ENCODE data around the gene ZNF277. TPM values are rescaled to one million over a fixed set of nuclear protein-coding genes. Genes with fewer than 3 reads are reported as not detected.
"Not testable (repeated sequence)": the region's sequence is repeated elsewhere in the genome, so short reads cannot be mapped to it uniquely, and the experiment has no call there.

ZNF277 gene
- total RNA-seq, 2 experiments from 2014 or later: 21.2 to 21.6 TPM

GRCh38 chr7:112381311-112382091 lies 175.0 kb downstream of the ZNF277 start:
- Mint-ChIP-seq H3K36me3 (no peaks in the 10 kb centered on the region), H3K9me3 (no peaks in the 10 kb centered on the region), H3K27me3 (peaks cover 11% of the 10 kb centered on the region), H3K27ac (no peak overlapping the region), H3K4me1 (peaks cover 7% of the 10 kb centered on the region), H3K4me3 (no peak overlapping the region)
- DNase-seq (no peak), ATAC-seq (ENCODE audit: low read depth) (no peak)
- POLR2A ChIA-PET: no interaction called here

DNA sequence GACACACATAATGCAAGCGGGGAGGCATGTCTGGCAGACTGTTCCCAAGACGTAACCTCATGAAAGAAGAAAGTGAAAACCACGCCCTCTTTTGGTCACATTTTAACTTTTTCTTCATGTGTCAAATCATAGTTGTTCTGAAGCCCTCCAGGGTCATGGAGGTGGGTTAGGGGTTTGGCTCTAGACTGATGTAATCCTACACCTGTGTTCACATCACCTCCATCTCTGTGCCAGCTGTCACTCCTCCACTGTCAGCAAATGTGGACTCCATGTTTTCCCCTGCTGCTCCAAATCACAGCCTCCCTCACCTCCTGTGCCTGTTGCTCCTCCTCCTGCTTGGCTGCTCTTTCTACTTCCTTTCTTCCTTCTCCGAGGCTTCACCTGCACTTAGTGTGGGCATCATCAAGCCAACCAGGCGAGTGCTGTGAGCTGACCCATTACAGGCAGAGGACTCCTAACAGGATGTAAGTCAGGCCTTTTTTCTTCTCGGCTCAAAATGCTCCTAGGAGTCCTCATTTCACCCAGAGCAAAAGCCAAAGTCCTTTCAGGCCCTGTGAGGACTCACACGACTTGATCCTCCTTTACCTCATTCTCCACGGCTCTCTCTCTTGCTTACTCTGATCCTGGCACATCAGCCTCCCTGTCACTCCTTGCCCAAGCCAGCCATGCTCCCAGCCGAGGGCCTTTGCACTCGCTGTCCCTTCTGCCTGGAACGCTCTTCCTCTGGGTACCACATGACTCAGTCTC lies 177.3 kb downstream of the ZNF277 start:
- no peak for DNase-seq
- peaks cover 19% of the 10 kb centered on the region for H3K27me3 Mint-ChIP-seq
- no peak overlapping the region for H3K4me3 Mint-ChIP-seq
- no peak overlapping the region for H3K27ac Mint-ChIP-seq
- no peak for ATAC-seq (ENCODE audit: low read depth)
- no peaks in the 10 kb centered on the region for H3K9me3 Mint-ChIP-seq
- no peaks in the 10 kb centered on the region for H3K36me3 Mint-ChIP-seq
- H3K4me1 Mint-ChIP-seq: peaks cover 7% of the 10 kb centered on the region
- POLR2A ChIA-PET: no interaction called here

DNA sequence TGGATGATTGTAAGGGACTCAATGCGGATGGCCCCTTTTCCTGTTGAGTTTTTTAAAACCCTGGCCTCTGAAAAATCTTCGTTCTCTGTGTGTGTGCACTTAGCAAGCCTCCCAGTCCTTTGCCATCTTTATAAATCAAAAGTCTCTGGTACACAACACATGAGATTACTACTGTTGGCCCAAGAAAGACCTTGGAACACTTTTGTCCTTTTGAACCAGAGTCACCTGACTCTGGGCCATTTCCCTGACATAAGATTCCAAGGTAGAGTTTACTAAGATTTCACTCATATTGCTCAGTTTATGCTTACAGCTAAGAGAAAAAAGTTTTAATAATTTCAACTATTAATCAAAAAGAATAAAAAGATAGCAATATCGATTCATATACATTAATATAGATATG lies 179.0 kb downstream of the ZNF277 start:
- Mint-ChIP-seq H3K4me1 (peaks cover 7% of the 10 kb centered on the region), H3K36me3 (no peaks in the 10 kb centered on the region), H3K9me3 (no peaks in the 10 kb centered on the region), H3K4me3 (no peak overlapping the region), H3K27me3 (peaks cover 25% of the 10 kb centered on the region), H3K27ac (no peak overlapping the region)
- no peak for ATAC-seq (ENCODE audit: low read depth)
- DNase-seq: no peak
- POLR2A ChIA-PET: no interaction called here

GRCh38 chr7:112386619-112387018 lies 180.1 kb downstream of the ZNF277 start:
- no peak for ATAC-seq (ENCODE audit: low read depth)
- Mint-ChIP-seq H3K36me3 (no peaks in the 10 kb centered on the region), H3K27ac (no peak overlapping the region), H3K4me3 (no peak overlapping the region), H3K4me1 (peaks cover 9% of the 10 kb centered on the region), H3K9me3 (no peaks in the 10 kb centered on the region), H3K27me3 (peaks cover 28% of the 10 kb centered on the region)
- POLR2A ChIA-PET: no interaction called here
- no peak for DNase-seq

DNA sequence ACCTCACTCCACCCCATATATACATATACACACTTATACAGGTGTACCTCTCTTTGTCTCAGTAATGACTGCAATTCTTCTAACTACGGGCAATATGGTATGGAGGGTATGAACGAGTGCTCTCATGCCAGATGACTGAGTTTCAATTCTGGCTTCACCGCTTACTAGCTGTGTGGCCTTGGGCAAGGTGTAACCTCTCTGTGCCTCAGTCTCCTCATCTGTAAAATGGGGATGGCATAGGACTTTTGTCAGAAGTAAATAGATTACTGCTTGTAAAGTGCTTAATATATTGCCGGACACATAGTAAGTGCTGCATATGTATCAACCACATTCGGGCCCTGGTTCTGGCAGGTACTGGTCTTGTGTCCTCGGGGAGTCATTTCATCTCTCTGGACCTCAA lies 183.7 kb downstream of the ZNF277 start:
- ATAC-seq (ENCODE audit: low read depth): no peak

DNA sequence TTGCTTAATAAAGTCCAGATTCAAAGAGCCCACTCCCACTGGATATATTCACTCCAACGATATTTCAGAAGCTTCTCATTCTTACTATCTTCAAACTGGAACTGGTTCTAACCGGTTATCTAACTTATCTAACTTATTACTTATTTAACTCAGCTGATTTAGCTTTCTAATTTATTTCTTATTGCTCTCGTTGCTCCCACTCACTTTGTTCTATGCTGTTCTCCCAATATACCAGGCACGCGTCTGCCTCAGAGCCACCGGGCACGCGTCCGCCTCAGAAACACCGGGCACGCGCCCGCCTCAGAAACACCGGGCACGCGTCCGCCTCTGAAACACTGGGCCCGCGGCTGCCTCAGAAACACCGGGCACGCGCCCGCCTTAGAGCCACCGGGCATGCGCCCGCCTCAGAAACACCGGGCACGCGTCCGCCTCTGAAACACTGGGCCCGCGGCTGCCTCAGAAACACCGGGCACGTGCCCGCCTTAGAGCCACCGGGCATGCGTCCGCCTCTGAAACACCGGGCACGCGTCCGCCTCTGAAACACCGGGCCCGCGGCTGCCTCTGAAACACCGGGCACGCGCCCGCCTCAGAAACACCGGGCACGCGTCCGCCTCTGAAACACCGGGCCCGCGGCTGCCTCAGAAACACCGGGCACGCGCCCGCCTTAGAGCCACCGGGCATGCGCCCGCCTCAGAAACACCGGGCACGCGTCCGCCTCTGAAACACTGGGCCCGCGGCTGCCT lies 184.8 kb downstream of the ZNF277 start:
- Mint-ChIP-seq H3K27ac (peak overlapping the region; percentile 18), H3K27me3 (peaks cover 26% of the 10 kb centered on the region), H3K4me3 (peak overlapping the region; percentile 81)
- H3K36me3 Mint-ChIP-seq; H3K9me3 Mint-ChIP-seq; POLR2A ChIA-PET; H3K4me1 Mint-ChIP-seq; ATAC-seq (ENCODE audit: low read depth): not testable (repeated sequence)
- peak; percentile 47 for DNase-seq

More for the DNA sequence above, 183.7 kb downstream of the ZNF277 start:
- H3K9me3 Mint-ChIP-seq: no peaks in the 10 kb centered on the region
- no peak for DNase-seq
- no peak overlapping the region for H3K4me3 Mint-ChIP-seq
- H3K27ac Mint-ChIP-seq: no peak overlapping the region
- POLR2A ChIA-PET: no interaction called here
- peaks cover 8% of the 10 kb centered on the region for H3K4me1 Mint-ChIP-seq
- H3K36me3 Mint-ChIP-seq: no peaks in the 10 kb centered on the region
- H3K27me3 Mint-ChIP-seq: peaks cover 23% of the 10 kb centered on the region

DNA sequence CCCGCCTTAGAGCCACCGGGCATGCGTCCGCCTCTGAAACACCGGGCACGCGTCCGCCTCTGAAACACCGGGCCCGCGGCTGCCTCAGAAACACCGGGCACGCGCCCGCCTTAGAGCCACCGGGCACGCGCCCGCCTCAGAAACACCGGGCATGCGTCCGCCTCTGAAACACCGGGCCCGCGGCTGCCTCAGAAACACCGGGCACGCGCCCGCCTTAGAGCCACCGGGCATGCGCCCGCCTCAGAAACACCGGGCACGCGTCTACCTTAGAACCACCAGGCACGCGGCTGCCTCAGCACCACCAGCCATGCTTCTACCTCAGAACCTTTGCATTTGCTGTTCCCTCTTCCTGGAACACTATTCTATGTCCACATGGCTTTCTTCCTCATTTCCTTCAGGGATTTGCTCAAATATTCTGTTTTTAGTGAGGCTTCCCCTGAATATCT lies 185.4 kb downstream of the ZNF277 start:
- DNase-seq (peak; percentile 69), ATAC-seq (ENCODE audit: low read depth) (peak; percentile 67)
- Mint-ChIP-seq H3K4me3 (peak overlapping the region; percentile 85), H3K27ac (peak overlapping the region; percentile 53), H3K27me3 (peaks cover 26% of the 10 kb centered on the region)
- POLR2A ChIA-PET, H3K4me1 Mint-ChIP-seq, H3K36me3 Mint-ChIP-seq, H3K9me3 Mint-ChIP-seq: not testable (repeated sequence)

Other genes with a start within 250 kb of the ZNF277 start
- gene DOCK4, start 296 bp upstream of the ZNF277 start, total RNA-seq: 1 to 10 TPM; 1.4 to 1.7 TPM
- 10 to 100 TPM; 38.7 to 39.2 TPM for gene IFRD1, start 243.8 kb downstream of the ZNF277 start, total RNA-seq

All from activated naive CD8-positive, alpha-beta T cell treated with anti-CD3 and anti-CD28 coated beads, Interleukin-2, amount 10 ng/mL, durations not matched to agents 7 days and 5 days (primary cell).